Liver (tissue), 9 donors: Measurements from ENCODE around the gene CACHD1. TPM values are rescaled to one million over a fixed set of nuclear protein-coding genes. Genes with fewer than 3 reads are reported as not detected.

Experiments used
- DNase-seq: peaks from one replicate; pipeline ENCODE4 v3.0.0-alpha.2; 2017; ENCODE audit warnings: low spot score
- H3K27ac ChIP-seq, 2 donors: one replicate each; pipeline ENCODE4 v1.7.0; 2013; ENCODE audit warnings: inconsistent platforms in 2 of 2, low read length in 2 of 2, control low read depth in 1 of 2, low read depth in 1 of 2, mild to moderate bottlenecking in 1 of 2
- H3K27me3 ChIP-seq, 4 donors: one replicate each; pipeline versions ENCODE4 v1.6.1 to v1.7.0; 2013; ENCODE audit warnings: low read length in 3 of 4, inconsistent platforms in 1 of 4, mild to moderate bottlenecking in 1 of 4, moderate library complexity in 1 of 4; ENCODE audit not compliant: control insufficient read depth in 4 of 4, insufficient read depth in 4 of 4
- H3K36me3 ChIP-seq, 4 donors: one replicate each; pipeline versions ENCODE4 v1.6.1 to v1.7.0; 2013; ENCODE audit warnings: low read length in 3 of 4, mild to moderate bottlenecking in 3 of 4, low read depth in 1 of 4, moderate library complexity in 1 of 4; ENCODE audit not compliant: control insufficient read depth in 4 of 4, insufficient read depth in 3 of 4
- H3K4me1 ChIP-seq, 4 donors: one replicate each; pipeline versions ENCODE4 v1.6.1 to v1.7.0; 2013; ENCODE audit warnings: low read length in 3 of 4, mild to moderate bottlenecking in 3 of 4, moderate library complexity in 1 of 4; ENCODE audit not compliant: control insufficient read depth in 4 of 4, insufficient read depth in 4 of 4
- H3K4me3 ChIP-seq, 3 donors: one replicate each; pipeline versions ENCODE4 v1.6.1 to v1.7.0; 2013; ENCODE audit warnings: low read length in 3 of 3, control low read depth in 1 of 3, low read depth in 1 of 3, mild to moderate bottlenecking in 1 of 3
- H3K9ac ChIP-seq, 2 donors: one replicate each; pipeline ENCODE4 v1.7.0; 2013; ENCODE audit warnings: low read length in 2 of 2, mild to moderate bottlenecking in 2 of 2, moderate library complexity in 2 of 2, control low read depth in 1 of 2, low read depth in 1 of 2
- H3K9me3 ChIP-seq, 4 donors: one replicate each; pipeline versions ENCODE4 v1.6.1 to v1.7.0; 2013; ENCODE audit warnings: low read length in 3 of 4; ENCODE audit not compliant: control insufficient read depth in 4 of 4
- ATF3 ChIP-seq: IDR thresholded peaks from 2 replicates; pipeline ENCODE4 v1.6.1; 2016; ENCODE audit warnings: antibody characterized with exemption
- EGR1 ChIP-seq, 2 donors: IDR thresholded peaks; 2 replicates each; pipeline ENCODE4 v1.6.1; 2016 to 2018; ENCODE audit warnings: antibody characterized with exemption in 2 of 2, low read depth in 2 of 2
- FOXA1 ChIP-seq: IDR thresholded peaks from 2 replicates; pipeline ENCODE4 v1.6.1; 2016; ENCODE audit warnings: antibody characterized with exemption
- FOXA2 ChIP-seq: IDR thresholded peaks from 2 replicates; pipeline ENCODE4 v1.6.1; 2016; ENCODE audit warnings: antibody characterized with exemption
- GABPA ChIP-seq, 2 donors: IDR thresholded peaks in 1 of 2; conservative IDR thresholded peaks in 1 of 2; 2 replicates each; pipeline ENCODE4 v1.6.1; 2016; ENCODE audit warnings: antibody characterized with exemption in 2 of 2, mild to moderate bottlenecking in 1 of 2, moderate library complexity in 1 of 2
- HNF4A ChIP-seq, 2 donors: conservative IDR thresholded peaks; 2 replicates each; pipeline ENCODE4 v1.6.1; 2016; ENCODE audit warnings: antibody characterized with exemption in 2 of 2, mild to moderate bottlenecking in 2 of 2
- HNF4G ChIP-seq: IDR thresholded peaks from 2 replicates; pipeline ENCODE4 v1.6.1; 2016; ENCODE audit warnings: antibody characterized with exemption
- JUND ChIP-seq, 2 donors: IDR thresholded peaks; 2 replicates each; pipeline ENCODE4 v1.6.1; 2016; ENCODE audit warnings: antibody characterized with exemption in 2 of 2
- NR2F2 ChIP-seq: IDR thresholded peaks from 2 replicates; pipeline ENCODE4 v1.6.1; 2016; ENCODE audit warnings: antibody characterized with exemption
- RAD21 ChIP-seq, 2 donors: IDR thresholded peaks; 2 replicates each; pipeline ENCODE4 v1.6.1; 2016; ENCODE audit warnings: antibody characterized with exemption in 2 of 2, mild to moderate bottlenecking in 2 of 2
- RXRA ChIP-seq, 2 donors: IDR thresholded peaks; 2 replicates each; pipeline ENCODE4 v1.6.1; 2017 to 2018; ENCODE audit warnings: antibody characterized with exemption in 2 of 2, mild to moderate bottlenecking in 1 of 2
- SP1 ChIP-seq: IDR thresholded peaks from 2 replicates; pipeline ENCODE4 v1.6.1; 2018; ENCODE audit warnings: antibody characterized with exemption, mild to moderate bottlenecking
- TAF1 ChIP-seq: conservative IDR thresholded peaks from 2 replicates; pipeline ENCODE4 v1.6.1; 2016; ENCODE audit warnings: antibody characterized with exemption, mild to moderate bottlenecking
- YY1 ChIP-seq: IDR thresholded peaks from 2 replicates; pipeline ENCODE4 v1.6.1; 2016; ENCODE audit warnings: antibody characterized with exemption, mild to moderate bottlenecking
- WGBS: extraction: QIAGEN DNeasy Blood & Tissue Kit; methylation state at CpG from one replicate; pipeline ENCODE4 v1.1.7; 2013; 5-methylcytosine and 5-hydroxymethylcytosine counted together
- polyA plus RNA-seq, 2 donors: library from polyadenylated mRNA; stranded (reverse) in 1 of 2; unstranded in 1 of 2; fragments of 200-250 nt in 1 of 2; fragments of >200 nt in 1 of 2; fragmentation: Nextera tagmentation in 1 of 2; extraction: Ambion mirVana in 1 of 2; gene quantifications; one replicate each; pipeline versions ENCODE4 v1.2.1 to v1.2.3, GENCODE V29; 2013 to 2015
- total RNA-seq, 2 donors: library from RNA; depleted of rRNA; stranded (reverse); fragments of >200 nt; gene quantifications; one replicate each; pipeline ENCODE4 v1.2.3, GENCODE V29; 2014
- TF ChIP-seq, protein P1 (sequence below): IDR thresholded peaks from 2 replicates; pipeline ENCODE4 v1.6.1; 2016; ENCODE audit warnings: antibody characterized with exemption
- TF ChIP-seq, protein P2 (sequence below): IDR thresholded peaks from 2 replicates; pipeline ENCODE4 v1.6.1; 2016; ENCODE audit warnings: antibody characterized with exemption
- TF ChIP-seq, protein P3 (sequence below): IDR thresholded peaks from 2 replicates; pipeline ENCODE4 v1.6.1; 2016; ENCODE audit warnings: antibody characterized with exemption, mild to moderate bottlenecking
- TF ChIP-seq, protein P4 (sequence below): fragments of 150-350 bp; IDR thresholded peaks from 2 replicates; pipeline ENCODE4 v1.5.1; 2017; ENCODE audit warnings: improper control_type of control experiment, low read depth, low read length; ENCODE audit not compliant: missing input control
- donor health status: healthy.
- donor health status: healthy.
- donor health status: healthy.
- donor health status: healthy.
- donor health status: healthy.

The CACHD1 gene
- total and polyA plus RNA-seq, 4 donors = 0.68 to 4.2 (median 2.3) TPM

DNA sequence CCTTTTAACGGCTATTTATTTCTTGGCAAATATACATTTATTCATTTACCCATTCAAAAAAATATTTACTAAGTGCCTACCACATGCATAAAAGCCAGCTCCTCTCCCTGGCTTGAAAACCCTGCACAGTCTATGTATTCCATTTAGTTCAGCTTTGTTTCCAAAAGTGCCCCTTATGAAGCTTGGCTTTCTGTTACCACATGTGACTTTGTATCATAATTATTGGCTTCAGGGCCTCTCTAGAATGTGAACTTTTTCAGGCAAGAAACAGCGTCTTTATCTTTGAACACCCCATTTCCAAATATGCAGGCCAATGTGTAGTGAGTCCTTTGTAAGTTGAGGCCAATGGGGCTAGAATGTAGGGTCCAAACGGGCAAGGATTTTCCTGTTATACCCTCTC, 69.4 kb downstream of the CACHD1 start:
- no peaks in the 10 kb centered on the region for H3K27me3 ChIP-seq
- no peak overlapping the region for H3K27ac ChIP-seq
- no peak overlapping the region for H3K4me3 ChIP-seq
- 78% methylated on average over 3 of the region's 3 CpGs for WGBS
- no peak for DNase-seq
- H3K9me3 ChIP-seq = peaks cover 2 to 7% (median 3%) of the 10 kb centered on the region in 4 donors
- H3K9ac ChIP-seq = no peak overlapping the region
- no peaks in the 10 kb centered on the region for H3K36me3 ChIP-seq
- TF ChIP-seq GABPA (IDR thresholded peaks at IDR 0.05 in 1 of 2, conservative IDR thresholded peaks at IDR 0.05 in 1 of 2) (no peak), FOXA1 (no peak), HNF4A (conservative IDR thresholded peaks at IDR 0.05) (no peak), FOXA2 (no peak), RAD21 (IDR thresholded peaks at IDR 0.05) (no peak), NR2F2 (no peak), SP1 (no peak), EGR1 (IDR thresholded peaks at IDR 0.05; ENCODE audit: low read depth in 2 of 2) (no peak), YY1 (no peak), JUND (IDR thresholded peaks at IDR 0.05) (no peak), RXRA (IDR thresholded peaks at IDR 0.05) (no peak), HNF4G (no peak), ATF3 (no peak), TAF1 (no peak)
- TF ChIP-seq, protein P1, sequence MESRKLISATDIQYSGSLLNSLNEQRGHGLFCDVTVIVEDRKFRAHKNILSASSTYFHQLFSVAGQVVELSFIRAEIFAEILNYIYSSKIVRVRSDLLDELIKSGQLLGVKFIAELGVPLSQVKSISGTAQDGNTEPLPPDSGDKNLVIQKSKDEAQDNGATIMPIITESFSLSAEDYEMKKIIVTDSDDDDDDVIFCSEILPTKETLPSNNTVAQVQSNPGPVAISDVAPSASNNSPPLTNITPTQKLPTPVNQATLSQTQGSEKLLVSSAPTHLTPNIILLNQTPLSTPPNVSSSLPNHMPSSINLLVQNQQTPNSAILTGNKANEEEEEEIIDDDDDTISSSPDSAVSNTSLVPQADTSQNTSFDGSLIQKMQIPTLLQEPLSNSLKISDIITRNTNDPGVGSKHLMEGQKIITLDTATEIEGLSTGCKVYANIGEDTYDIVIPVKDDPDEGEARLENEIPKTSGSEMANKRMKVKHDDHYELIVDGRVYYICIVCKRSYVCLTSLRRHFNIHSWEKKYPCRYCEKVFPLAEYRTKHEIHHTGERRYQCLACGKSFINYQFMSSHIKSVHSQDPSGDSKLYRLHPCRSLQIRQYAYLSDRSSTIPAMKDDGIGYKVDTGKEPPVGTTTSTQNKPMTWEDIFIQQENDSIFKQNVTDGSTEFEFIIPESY = no peak
- TF ChIP-seq, protein P2, sequence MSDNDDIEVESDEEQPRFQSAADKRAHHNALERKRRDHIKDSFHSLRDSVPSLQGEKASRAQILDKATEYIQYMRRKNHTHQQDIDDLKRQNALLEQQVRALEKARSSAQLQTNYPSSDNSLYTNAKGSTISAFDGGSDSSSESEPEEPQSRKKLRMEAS = no peak
- TF ChIP-seq, protein P3, sequence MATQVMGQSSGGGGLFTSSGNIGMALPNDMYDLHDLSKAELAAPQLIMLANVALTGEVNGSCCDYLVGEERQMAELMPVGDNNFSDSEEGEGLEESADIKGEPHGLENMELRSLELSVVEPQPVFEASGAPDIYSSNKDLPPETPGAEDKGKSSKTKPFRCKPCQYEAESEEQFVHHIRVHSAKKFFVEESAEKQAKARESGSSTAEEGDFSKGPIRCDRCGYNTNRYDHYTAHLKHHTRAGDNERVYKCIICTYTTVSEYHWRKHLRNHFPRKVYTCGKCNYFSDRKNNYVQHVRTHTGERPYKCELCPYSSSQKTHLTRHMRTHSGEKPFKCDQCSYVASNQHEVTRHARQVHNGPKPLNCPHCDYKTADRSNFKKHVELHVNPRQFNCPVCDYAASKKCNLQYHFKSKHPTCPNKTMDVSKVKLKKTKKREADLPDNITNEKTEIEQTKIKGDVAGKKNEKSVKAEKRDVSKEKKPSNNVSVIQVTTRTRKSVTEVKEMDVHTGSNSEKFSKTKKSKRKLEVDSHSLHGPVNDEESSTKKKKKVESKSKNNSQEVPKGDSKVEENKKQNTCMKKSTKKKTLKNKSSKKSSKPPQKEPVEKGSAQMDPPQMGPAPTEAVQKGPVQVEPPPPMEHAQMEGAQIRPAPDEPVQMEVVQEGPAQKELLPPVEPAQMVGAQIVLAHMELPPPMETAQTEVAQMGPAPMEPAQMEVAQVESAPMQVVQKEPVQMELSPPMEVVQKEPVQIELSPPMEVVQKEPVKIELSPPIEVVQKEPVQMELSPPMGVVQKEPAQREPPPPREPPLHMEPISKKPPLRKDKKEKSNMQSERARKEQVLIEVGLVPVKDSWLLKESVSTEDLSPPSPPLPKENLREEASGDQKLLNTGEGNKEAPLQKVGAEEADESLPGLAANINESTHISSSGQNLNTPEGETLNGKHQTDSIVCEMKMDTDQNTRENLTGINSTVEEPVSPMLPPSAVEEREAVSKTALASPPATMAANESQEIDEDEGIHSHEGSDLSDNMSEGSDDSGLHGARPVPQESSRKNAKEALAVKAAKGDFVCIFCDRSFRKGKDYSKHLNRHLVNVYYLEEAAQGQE = no peak
- TF ChIP-seq, protein P4, sequence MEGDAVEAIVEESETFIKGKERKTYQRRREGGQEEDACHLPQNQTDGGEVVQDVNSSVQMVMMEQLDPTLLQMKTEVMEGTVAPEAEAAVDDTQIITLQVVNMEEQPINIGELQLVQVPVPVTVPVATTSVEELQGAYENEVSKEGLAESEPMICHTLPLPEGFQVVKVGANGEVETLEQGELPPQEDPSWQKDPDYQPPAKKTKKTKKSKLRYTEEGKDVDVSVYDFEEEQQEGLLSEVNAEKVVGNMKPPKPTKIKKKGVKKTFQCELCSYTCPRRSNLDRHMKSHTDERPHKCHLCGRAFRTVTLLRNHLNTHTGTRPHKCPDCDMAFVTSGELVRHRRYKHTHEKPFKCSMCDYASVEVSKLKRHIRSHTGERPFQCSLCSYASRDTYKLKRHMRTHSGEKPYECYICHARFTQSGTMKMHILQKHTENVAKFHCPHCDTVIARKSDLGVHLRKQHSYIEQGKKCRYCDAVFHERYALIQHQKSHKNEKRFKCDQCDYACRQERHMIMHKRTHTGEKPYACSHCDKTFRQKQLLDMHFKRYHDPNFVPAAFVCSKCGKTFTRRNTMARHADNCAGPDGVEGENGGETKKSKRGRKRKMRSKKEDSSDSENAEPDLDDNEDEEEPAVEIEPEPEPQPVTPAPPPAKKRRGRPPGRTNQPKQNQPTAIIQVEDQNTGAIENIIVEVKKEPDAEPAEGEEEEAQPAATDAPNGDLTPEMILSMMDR = no peak
- peaks cover 5 to 29% (median 22%) of the 10 kb centered on the region in 4 donors for H3K4me1 ChIP-seq
